Measurements from ENCODE around the gene GALT. TPM values are rescaled to one million over a fixed set of nuclear protein-coding genes. Genes with fewer than 3 reads are reported as not detected.

The GALT gene
- total RNA-seq, 1 donor, result 46.4 TPM

DNA sequence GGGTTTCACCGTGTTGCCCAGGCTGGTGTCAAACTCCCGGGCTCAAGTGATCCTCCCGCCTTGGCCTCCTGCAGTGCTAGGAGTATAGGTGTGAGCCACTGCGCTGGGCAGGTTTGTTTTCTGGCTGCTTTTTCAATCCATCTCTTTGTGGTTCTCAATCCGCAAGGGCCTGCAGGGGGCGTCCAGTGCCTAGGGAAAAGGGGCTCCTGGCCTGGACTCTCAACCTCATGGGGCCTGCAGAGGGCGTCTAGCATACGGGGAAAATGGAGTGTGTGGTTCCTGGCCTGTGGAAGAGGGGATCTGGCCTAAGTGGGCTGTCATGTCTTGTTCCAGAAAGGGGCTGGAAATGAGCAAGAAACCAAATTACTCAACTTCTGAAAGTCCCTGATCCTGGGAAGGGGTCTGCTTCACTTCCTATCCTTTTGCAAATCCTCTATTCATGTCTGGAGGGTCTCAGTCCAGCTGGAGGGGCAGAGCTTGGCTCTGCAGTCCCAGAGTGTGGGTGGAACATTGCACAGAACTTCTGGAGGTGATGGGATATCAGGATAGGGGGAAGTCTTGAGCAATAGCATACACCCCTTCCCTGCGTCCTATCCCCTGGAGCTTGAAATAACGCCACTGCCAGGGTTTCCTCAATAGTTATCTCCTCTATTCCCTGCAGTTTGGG, 28.7 kb downstream of the GALT start:
- no peaks in the 10 kb centered on the region for H3K4me1 ChIP-seq (ENCODE audit: insufficient read depth, low read length)
- no peak overlapping the region for H3K4me3 ChIP-seq (ENCODE audit: low read length)
- no peaks in the 10 kb centered on the region for H3K9me3 ChIP-seq (ENCODE audit: low read depth, low read length)
- H3K27me3 ChIP-seq (ENCODE audit: insufficient read depth, low read length), result no peaks in the 10 kb centered on the region

DNA sequence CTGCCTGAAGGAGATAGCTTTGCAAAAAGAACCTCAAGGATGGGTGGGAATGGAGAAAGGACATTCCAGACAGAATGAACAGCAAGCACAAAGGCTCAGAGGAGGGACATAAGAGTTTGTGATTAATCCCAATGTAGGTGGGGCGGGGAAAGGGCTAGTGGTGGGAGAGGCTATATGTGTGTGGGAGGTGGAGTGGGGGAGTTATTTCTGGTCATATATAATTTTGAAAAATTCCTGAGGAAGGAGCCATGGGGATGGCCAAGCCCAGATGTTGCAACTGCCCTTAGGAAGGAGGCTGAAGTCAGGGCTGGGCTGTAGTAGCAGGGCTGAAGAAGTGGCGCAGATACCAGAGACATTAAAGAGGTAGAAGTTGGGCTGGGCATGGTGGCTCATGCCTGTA, 29.4 kb downstream of the GALT start:
- Histone ChIP-seq H3K9me3 (ENCODE audit: low read depth, low read length) (no peaks in the 10 kb centered on the region), H3K4me3 (ENCODE audit: low read length) (no peak overlapping the region), H3K4me1 (ENCODE audit: insufficient read depth, low read length) (no peaks in the 10 kb centered on the region), H3K27me3 (ENCODE audit: insufficient read depth, low read length) (no peaks in the 10 kb centered on the region)

DNA sequence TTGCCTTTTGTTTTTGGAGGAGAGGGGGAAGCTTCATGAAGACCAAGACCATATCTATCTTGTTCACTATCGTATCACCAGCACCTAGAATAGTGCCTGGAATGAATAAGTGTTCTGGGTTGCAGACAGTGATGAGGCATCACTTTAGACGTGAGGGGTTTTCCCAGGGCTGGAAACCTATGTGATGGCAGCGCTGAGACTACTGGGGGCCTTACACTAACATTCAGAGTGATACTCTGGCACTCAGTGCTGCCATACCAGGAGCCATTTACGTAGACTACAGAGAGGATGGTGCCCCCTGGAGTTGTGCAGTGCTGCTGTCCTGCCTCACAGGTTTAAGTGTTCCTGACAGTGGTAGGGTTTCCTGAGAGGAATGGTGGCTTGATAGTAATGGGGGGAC, 37.7 kb downstream of the GALT start:
- Histone ChIP-seq H3K9me3 (ENCODE audit: low read depth, low read length) (no peaks in the 10 kb centered on the region), H3K27me3 (ENCODE audit: insufficient read depth, low read length) (no peaks in the 10 kb centered on the region), H3K4me1 (ENCODE audit: insufficient read depth, low read length) (peaks cover 4% of the 10 kb centered on the region), H3K4me3 (ENCODE audit: low read length) (no peak overlapping the region)

DNA sequence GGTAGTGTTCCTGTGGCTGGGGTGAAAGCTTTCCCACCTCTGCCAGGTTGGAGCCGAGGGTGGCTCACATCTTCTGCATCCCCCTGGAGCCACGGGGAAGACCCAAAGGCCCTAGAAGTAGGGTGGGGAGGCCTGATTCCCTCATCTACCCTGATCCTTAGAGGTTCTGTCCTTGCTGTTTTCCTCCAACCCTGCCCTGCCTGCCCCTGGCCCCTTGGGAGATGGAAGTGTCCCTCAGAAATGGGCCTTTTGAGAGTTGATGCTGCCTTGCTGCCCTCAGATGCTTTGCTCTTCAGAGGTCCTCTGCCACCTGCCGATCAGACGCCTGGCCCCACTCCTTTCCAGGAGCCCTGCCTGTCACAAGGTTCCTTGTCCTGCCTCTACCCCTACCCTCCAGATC, 38.3 kb downstream of the GALT start:
- Histone ChIP-seq H3K4me3 (ENCODE audit: low read length) (no peak overlapping the region), H3K9me3 (ENCODE audit: low read depth, low read length) (no peaks in the 10 kb centered on the region), H3K4me1 (ENCODE audit: insufficient read depth, low read length) (peaks cover 4% of the 10 kb centered on the region), H3K27me3 (ENCODE audit: insufficient read depth, low read length) (no peaks in the 10 kb centered on the region)

DNA sequence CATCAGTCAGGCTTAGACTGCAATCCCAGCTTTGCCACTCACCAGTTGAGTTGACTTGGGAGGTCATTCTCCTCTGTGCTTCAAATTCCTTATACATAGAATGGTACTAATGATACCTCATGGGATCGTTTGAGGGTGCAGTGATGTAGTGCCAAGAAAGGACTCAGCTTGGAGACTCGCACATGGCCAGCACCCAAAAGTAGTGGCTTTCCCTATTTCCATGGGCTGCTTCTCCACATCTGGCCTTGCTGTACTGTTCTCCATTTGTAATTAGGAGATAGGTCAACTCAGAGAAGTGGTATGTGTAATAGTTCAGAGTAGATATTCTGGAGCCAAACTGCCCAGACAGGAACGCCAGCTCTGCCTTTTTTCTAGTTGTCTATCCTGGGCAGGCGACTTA, 39.1 kb downstream of the GALT start:
- H3K9me3 ChIP-seq (ENCODE audit: low read depth, low read length), result no peaks in the 10 kb centered on the region
- H3K4me1 ChIP-seq (ENCODE audit: insufficient read depth, low read length), result peaks cover 4% of the 10 kb centered on the region
- no peaks in the 10 kb centered on the region for H3K27me3 ChIP-seq (ENCODE audit: insufficient read depth, low read length)
- H3K4me3 ChIP-seq (ENCODE audit: low read length), result no peak overlapping the region

DNA sequence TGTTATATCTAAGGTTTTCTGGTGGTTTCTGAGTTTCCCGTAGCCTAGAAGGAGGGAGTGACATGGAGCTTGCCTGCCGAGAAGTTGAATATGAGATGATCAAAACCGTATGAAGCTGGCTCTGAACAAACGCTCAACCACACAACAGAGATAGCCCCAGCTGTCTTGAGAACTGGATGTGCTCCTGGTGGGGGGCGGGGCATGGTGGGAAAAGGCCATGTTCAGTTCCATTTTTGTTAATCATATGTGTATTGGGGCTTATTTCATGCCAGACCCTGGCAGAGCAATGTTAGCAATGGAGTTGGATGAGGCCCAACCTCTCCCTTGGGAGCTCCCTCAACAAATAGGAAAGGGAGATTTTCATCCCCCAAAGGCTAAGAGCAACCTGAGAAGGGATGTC, 39.8 kb downstream of the GALT start:
- Histone ChIP-seq H3K4me1 (ENCODE audit: insufficient read depth, low read length) (peaks cover 10% of the 10 kb centered on the region), H3K27me3 (ENCODE audit: insufficient read depth, low read length) (no peaks in the 10 kb centered on the region), H3K4me3 (ENCODE audit: low read length) (no peak overlapping the region), H3K9me3 (ENCODE audit: low read depth, low read length) (no peaks in the 10 kb centered on the region)

DNA sequence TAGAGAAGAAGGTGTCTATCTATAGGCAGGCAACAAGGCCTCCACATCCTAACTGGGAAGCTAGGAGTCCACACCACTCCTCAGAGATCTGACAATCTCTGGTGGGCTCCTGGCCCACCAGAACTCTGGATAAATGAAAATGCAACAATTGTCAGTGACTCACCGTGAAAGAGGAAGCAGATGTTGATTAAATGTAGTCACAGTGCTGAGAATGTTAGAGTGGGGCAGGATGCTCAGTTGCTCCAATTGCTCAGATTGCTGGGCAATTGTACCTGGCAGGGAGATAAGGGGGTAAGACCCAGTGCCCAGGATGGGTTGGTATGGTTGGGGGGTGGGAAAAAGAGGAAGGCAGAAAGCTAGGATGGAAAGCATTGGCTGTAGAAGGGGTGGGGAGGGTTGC, 40.3 kb downstream of the GALT start:
- no peaks in the 10 kb centered on the region for H3K9me3 ChIP-seq (ENCODE audit: low read depth, low read length)
- peaks cover 15% of the 10 kb centered on the region for H3K4me1 ChIP-seq (ENCODE audit: insufficient read depth, low read length)
- H3K4me3 ChIP-seq (ENCODE audit: low read length), result no peak overlapping the region
- H3K27me3 ChIP-seq (ENCODE audit: insufficient read depth, low read length), result no peaks in the 10 kb centered on the region

DNA sequence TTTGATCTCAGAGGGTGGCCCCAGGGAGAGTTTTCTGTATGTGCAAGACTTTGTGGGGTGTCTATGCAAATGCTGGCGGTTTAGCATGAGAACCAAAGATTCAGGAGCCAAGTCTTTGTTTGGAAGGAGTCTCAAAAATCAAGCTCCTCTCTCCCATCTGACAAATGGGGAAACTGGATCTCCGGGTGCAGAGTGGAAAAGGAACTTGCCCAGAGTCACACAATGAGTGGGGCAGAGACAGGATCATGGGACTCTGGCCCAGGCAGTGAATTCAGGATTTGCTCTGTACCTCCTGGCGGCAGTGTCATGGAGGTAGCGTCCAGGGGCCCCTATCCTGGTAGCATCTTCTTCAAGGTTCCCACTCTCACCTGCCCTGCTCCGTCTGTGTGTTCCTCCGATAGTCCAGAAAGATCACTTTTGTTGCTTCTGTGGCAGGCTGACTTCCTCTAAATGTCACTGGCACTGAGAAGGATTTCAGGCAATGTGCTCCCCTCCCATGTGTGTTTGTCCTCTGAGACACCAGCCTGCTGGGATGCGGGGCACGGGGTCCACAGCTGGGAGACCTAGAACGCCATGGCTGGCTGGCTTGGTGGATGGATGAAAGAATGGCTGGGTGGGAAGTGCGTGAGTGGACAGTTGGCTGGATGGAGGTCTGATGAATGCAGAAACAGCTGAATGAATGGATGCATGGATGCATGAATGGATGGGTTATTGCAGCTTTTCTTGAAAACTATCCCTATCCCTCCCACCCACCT, 41.0 kb downstream of the GALT start:
- no peaks in the 10 kb centered on the region for H3K9me3 ChIP-seq (ENCODE audit: low read depth, low read length)
- H3K4me1 ChIP-seq (ENCODE audit: insufficient read depth, low read length), result peaks cover 18% of the 10 kb centered on the region

DNA sequence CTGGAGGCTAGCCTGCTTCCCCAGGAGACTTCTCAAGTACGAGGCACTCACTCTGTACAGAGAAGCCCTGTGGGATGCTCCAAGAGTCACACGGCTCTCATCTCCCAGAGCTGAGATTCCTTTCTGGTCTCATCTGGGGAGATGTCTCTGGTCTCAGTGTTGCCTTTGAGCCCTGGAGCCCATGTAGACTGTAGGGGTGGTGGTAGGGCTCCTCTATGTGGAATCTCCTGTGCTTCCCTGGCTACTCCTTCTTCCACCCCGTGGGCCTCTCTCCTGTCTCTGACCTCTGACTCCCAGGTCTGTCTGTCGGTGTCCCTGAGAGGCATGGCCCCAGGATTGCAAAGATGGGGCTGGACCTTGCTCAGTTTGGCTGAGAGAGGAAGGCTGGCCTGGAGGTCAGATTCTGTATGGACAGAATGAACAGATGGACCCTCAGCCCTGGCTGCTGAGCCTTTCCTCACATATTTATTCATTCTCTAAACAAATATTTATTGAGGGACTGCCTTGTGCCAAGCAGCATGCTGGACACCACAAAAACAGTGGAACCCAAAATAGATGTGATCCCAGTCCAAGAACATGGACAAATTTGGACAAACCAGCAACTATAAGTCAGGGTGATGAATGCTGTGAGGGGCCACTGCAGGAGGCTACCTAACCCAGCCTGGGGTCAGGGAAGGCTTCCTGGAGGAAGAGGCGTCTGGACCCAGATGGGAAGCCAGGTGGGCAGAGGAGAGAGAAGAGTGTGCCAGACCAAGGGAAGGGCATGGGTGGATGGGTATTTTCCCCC, 42.0 kb downstream of the GALT start:
- Histone ChIP-seq H3K4me3 (ENCODE audit: low read length) (no peak overlapping the region), H3K4me1 (ENCODE audit: insufficient read depth, low read length) (peaks cover 18% of the 10 kb centered on the region), H3K27me3 (ENCODE audit: insufficient read depth, low read length) (no peaks in the 10 kb centered on the region), H3K9me3 (ENCODE audit: low read depth, low read length) (no peaks in the 10 kb centered on the region)

More for the DNA sequence above, 41.0 kb downstream of the GALT start:
- Histone ChIP-seq H3K27me3 (ENCODE audit: insufficient read depth, low read length) (no peaks in the 10 kb centered on the region), H3K4me3 (ENCODE audit: low read length) (no peak overlapping the region)

DNA sequence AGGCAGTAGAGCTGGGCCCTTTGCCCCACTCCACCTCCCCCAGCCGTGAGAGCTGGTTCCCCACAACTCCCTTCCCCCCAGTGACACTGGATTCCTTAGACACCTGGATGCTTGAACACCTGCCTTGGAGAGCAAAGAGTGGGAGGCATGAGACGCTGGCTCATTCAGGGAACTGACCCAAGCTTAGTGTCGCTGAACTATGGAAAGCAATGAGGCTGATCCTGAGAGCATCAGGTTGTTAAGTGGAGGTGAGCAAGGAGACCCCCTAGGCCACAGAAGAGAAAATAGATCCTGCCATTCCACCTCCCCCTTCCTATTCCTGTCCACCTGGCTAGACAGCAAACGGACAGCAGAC, 42.6 kb downstream of the GALT start:
- H3K4me1 ChIP-seq (ENCODE audit: insufficient read depth, low read length), result peaks cover 18% of the 10 kb centered on the region
- H3K4me3 ChIP-seq (ENCODE audit: low read length), result no peak overlapping the region
- H3K27me3 ChIP-seq (ENCODE audit: insufficient read depth, low read length), result no peaks in the 10 kb centered on the region
- H3K9me3 ChIP-seq (ENCODE audit: low read depth, low read length), result no peaks in the 10 kb centered on the region

DNA sequence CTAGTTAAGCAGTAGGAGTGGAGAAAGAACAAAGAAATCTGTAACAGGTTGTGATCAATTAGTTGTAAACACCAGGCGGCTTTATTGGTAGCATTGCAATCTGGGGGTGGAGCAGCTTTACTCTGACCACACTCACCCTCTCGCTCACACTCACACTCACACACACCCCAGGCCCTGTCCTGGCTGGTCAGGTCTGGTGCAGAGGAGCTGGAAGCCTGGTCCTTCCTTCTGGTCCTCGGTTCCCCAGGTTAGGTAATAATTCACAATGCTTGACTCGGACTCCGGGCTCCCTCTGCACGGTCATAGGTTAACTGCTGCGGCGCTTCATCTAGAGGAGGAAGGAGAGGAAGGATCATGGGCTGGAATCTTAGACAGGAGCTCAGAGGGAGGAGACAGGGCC, 43.0 kb downstream of the GALT start:
- Histone ChIP-seq H3K4me3 (ENCODE audit: low read length) (no peak overlapping the region), H3K9me3 (ENCODE audit: low read depth, low read length) (no peaks in the 10 kb centered on the region), H3K4me1 (ENCODE audit: insufficient read depth, low read length) (peaks cover 18% of the 10 kb centered on the region), H3K27me3 (ENCODE audit: insufficient read depth, low read length) (no peaks in the 10 kb centered on the region)

DNA sequence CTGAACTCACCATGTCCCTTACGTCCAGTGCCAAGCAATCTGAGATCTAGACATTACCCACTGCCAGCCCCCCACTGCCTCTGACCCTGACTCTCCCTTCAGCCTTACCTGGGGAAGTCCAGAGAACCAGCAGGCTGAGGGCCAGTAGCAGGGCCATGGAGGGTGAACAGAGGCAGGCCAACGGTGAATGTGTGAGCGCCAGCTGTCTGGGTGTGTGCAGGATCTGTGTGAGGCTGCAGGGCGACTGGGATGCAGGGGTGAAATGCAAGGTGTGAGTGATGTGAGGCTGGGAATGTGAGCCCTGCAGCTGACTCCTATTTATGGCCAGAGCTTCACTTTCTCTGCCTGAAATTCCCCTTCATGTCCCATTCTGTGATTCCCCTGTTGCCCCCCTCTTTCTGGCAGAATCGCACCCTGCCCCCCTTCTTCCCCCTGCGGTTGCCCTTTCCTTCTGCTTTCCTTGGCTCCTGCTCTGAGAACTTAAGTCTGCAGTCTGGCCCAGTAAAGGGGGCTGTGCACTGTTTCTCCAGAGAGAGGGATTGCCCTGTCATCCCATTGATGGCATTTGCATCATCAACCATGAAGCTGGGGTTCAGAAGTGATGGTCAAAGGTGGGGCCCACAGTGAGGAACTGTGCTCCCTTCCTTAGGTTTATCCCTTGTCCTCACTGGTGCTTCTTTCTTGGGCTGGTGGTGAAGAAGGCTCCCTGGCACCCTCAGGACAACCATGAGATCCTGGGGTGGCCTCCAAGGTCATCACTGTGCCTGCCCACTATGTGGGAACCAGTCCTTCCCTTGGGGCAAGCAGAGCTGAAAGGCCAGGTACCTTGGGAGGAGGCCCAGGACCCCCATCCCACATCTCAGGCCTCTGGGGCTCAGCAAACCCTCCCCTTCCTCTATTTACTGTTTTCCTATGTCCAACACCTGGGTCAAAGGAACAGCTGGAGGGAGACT, 44.8 kb downstream of the GALT start, which contains the start of gene CCL19:
Gene CCL19, minus strand, starts transcription at position 294 of the 953 bp plus-strand sequence. Its CDS starts 137 bp downstream, at position 157.
- Histone ChIP-seq H3K9me3 (ENCODE audit: low read depth, low read length) (no peaks in the 10 kb centered on the region), H3K4me1 (ENCODE audit: insufficient read depth, low read length) (peaks cover 18% of the 10 kb centered on the region), H3K27me3 (ENCODE audit: insufficient read depth, low read length) (no peaks in the 10 kb centered on the region), H3K4me3 (ENCODE audit: low read length) (no peak within 1 kb of the TSS)

DNA sequence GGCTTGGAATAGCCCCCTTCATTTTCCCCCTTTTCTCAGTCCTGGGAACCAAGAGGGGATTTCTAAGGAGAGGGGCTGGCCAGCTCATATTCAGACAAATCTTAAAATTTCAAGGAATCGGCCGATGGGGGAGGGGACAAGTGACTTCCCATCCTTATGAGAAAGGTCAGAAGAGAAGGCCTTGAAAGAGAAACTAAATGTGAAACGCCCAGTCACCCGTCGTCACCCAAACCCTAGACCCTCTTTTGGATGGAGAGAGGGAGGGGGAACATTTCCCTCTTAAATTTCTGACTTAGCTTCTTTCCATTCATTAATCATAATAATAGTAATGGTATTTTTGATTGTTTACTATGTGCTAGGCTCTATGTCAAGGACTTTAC, 45.5 kb downstream of the GALT start:
- Histone ChIP-seq H3K4me1 (ENCODE audit: insufficient read depth, low read length) (peaks cover 15% of the 10 kb centered on the region), H3K4me3 (ENCODE audit: low read length) (no peak overlapping the region), H3K9me3 (ENCODE audit: low read depth, low read length) (no peaks in the 10 kb centered on the region), H3K27me3 (ENCODE audit: insufficient read depth, low read length) (no peaks in the 10 kb centered on the region)

DNA sequence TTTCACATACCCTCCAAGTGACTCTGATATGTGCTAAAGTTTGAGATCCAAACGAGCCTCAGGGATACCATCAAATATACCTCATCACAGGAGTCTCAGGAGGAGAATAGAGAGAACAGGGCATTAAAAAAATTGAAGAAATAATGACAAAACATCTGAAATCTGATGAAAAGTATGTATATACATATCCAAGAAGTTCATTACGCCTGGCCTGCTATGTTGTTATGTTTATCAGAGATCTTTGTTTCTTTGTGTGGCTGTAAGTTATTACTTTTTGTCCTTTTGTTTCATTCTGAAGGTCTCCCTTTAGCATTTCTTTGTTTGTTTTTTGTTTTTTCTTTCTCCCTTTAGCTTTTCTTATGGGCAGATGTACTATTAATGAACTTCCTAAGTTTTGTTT, 47.1 kb downstream of the GALT start:
- H3K9me3 ChIP-seq (ENCODE audit: low read depth, low read length), result no peaks in the 10 kb centered on the region
- H3K4me1 ChIP-seq (ENCODE audit: insufficient read depth, low read length), result peaks cover 14% of the 10 kb centered on the region

More for the DNA sequence above, 47.1 kb downstream of the GALT start:
- no peaks in the 10 kb centered on the region for H3K27me3 ChIP-seq (ENCODE audit: insufficient read depth, low read length)
- H3K4me3 ChIP-seq (ENCODE audit: low read length), result no peak overlapping the region

Measured in mononuclear cell (primary cell).